Measurements from ENCODE around the gene ALS2.

- TF ChIP-seq GATA2 (IDR thresholded peaks at IDR 0.05; ENCODE audit: low read depth, low read length) (no peak), GATA3 (IDR thresholded peaks at IDR 0.05; ENCODE audit: low read depth, low read length) (no peak)
Observed at GRCh38 chr2:201795607-201796477, 15.1 kb upstream of the ALS2 start.
